Loucy (cell line): ENCODE measurements around the gene PEF1.

Experiments
- H2AFZ ChIP-seq: fragments of 200-600 bp; sonication (generic); 2 replicates; pipeline ENCODE4 v1.6.0; 2016; ENCODE audit warnings: antibody characterized with exemption, mild to moderate bottlenecking, low read length, moderate library complexity
- H3F3A ChIP-seq: fragments of 200-600 bp; 2 replicates; pipeline ENCODE4 v1.6.0; 2016; ENCODE audit warnings: antibody characterized with exemption, low read depth, mild to moderate bottlenecking
- H3K27me3 ChIP-seq: fragments of 200-600 bp; sonication (generic); 2 replicates; pipeline ENCODE4 v1.6.1; 2014; ENCODE audit warnings: low read length, mild to moderate bottlenecking; ENCODE audit not compliant: insufficient read depth, poor library complexity, severe bottlenecking
- H3K36me3 ChIP-seq: fragments of 200-600 bp; sonication (generic); 2 replicates; pipeline ENCODE4 v1.6.1; 2016; ENCODE audit warnings: low read length; ENCODE audit not compliant: insufficient read depth
- H3K4me1 ChIP-seq: fragments of 200-600 bp; sonication (generic); 2 replicates; pipeline ENCODE4 v1.5.1; 2014; ENCODE audit warnings: low read length, mild to moderate bottlenecking; ENCODE audit not compliant: insufficient read depth, poor library complexity, severe bottlenecking
- H3K4me2 ChIP-seq: fragments of 200-600 bp; sonication (generic); 2 replicates; pipeline ENCODE4 v1.6.0; 2014; ENCODE audit warnings: antibody characterized with exemption, low read length, low read depth, mild to moderate bottlenecking; ENCODE audit not compliant: poor library complexity, severe bottlenecking
- H3K4me3 ChIP-seq: fragments of 200-600 bp; sonication (generic); 2 replicates; pipeline ENCODE4 v1.5.1; 2014; ENCODE audit warnings: low read length, mild to moderate bottlenecking, mixed read lengths; ENCODE audit not compliant: poor library complexity, severe bottlenecking
- H3K79me2 ChIP-seq: fragments of 200-600 bp; sonication (generic); 2 replicates; pipeline ENCODE4 v1.6.1; 2014; ENCODE audit warnings: low read length; ENCODE audit not compliant: insufficient read depth
- H3K9ac ChIP-seq: fragments of 200-600 bp; sonication (generic); 2 replicates; pipeline ENCODE4 v1.6.0; 2014; ENCODE audit warnings: mild to moderate bottlenecking, low read depth, low read length, moderate library complexity; ENCODE audit not compliant: poor library complexity, severe bottlenecking
- H3K9me2 ChIP-seq: fragments of 200-600 bp; sonication (generic); replicated peaks from 2 replicates; pipeline ENCODE4 v1.6.1; 2016; ENCODE audit warnings: low read depth, low read length, mixed read lengths
- H3K9me3 ChIP-seq: fragments of 200-600 bp; sonication (generic); 2 replicates; pipeline ENCODE4 v1.6.1; 2014; ENCODE audit warnings: mild to moderate bottlenecking, antibody characterized with exemption, low read length, low read depth; ENCODE audit not compliant: insufficient read depth
- H4K20me1 ChIP-seq: fragments of 200-600 bp; sonication (generic); 2 replicates; pipeline ENCODE4 v1.6.0; 2014; ENCODE audit warnings: antibody characterized with exemption, low read length, mild to moderate bottlenecking; ENCODE audit not compliant: insufficient read depth, poor library complexity, severe bottlenecking
- EZH2phosphoT487 ChIP-seq: fragments of 200-600 bp; IDR thresholded peaks from 2 replicates; pipeline ENCODE4 v1.6.1; 2018; ENCODE audit warnings: antibody characterized with exemption, mild to moderate bottlenecking, moderate library complexity, borderline replicate concordance
- TF ChIP-seq, protein P1 (sequence below): fragments of 200-600 bp; sonication (generic); conservative IDR thresholded peaks from 2 replicates; pipeline ENCODE4 v1.5.1; 2014; ENCODE audit warnings: mild to moderate bottlenecking, antibody characterized with exemption, low read length

PEF1 gene

DNA sequence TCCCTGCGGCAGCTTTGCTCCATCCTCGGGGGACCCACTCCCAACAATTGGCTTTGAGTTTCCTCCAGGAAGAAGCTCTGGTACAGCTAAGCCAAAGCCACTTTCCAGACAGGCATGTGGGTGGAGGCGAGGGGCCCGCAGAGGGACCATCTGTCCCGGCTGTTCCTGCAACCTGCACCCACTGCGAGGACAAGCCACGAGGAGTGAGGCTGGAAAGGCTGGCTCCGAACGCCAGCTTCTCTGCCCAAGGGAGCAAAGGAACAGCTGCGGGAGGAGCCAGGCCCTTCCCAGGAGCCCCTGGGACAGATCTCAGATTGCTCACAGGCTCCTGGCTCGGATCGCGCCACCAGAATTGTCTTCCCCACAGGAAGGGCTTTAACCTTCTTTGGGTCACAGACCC, 28.3 kb upstream of the PEF1 start:
- no peak overlapping the region for H3K4me2 ChIP-seq
- H3K4me1 ChIP-seq = peaks cover 4% of the 10 kb centered on the region
- H4K20me1 ChIP-seq = no peaks in the 10 kb centered on the region
- no peaks in the 10 kb centered on the region for H3K27me3 ChIP-seq
- no peaks in the 10 kb centered on the region for H3K9me2 ChIP-seq
- H3K79me2 ChIP-seq = no peaks in the 10 kb centered on the region
- H3K4me3 ChIP-seq = no peak overlapping the region
- H3F3A ChIP-seq = no peaks in the 10 kb centered on the region
- H3K36me3 ChIP-seq = no peaks in the 10 kb centered on the region
- no peak overlapping the region for H3K9ac ChIP-seq
- H3K9me3 ChIP-seq = no peaks in the 10 kb centered on the region
- H2AFZ ChIP-seq = no peak overlapping the region
- TF ChIP-seq, protein P1, sequence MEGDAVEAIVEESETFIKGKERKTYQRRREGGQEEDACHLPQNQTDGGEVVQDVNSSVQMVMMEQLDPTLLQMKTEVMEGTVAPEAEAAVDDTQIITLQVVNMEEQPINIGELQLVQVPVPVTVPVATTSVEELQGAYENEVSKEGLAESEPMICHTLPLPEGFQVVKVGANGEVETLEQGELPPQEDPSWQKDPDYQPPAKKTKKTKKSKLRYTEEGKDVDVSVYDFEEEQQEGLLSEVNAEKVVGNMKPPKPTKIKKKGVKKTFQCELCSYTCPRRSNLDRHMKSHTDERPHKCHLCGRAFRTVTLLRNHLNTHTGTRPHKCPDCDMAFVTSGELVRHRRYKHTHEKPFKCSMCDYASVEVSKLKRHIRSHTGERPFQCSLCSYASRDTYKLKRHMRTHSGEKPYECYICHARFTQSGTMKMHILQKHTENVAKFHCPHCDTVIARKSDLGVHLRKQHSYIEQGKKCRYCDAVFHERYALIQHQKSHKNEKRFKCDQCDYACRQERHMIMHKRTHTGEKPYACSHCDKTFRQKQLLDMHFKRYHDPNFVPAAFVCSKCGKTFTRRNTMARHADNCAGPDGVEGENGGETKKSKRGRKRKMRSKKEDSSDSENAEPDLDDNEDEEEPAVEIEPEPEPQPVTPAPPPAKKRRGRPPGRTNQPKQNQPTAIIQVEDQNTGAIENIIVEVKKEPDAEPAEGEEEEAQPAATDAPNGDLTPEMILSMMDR = no peak
- no peak for TF ChIP-seq EZH2phosphoT487

DNA sequence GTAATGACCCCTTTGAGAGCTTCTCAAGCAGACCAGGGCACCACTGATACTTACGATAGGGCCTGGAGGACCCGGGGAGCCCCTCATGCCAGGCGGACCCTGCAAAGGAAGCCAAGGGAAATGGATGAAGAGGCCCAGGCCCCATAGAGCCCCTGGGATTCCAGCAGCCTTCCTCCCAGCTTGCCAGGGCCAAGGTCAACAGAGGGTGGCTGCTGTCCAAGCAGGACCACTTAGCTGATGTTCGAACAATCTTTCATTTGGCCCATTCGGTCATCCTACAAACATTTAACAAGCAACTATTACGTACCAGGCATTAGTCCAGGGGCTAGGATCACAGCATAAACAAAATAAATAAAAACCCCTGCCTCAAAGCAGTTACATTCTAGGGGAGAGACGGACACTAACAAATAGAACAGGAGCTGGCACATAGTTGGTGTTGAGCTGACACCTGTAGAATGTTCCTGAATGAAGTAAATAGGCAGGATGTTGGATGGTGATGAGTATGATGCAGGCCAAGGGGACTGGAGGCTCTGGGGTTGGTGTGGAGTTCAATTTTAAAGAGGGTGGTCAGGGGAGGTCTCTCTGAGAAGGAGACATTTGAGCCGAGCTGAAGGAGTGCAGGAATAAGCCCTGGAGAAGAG, 27.0 kb upstream of the PEF1 start:
- Histone ChIP-seq H3K9me3 (no peaks in the 10 kb centered on the region), H3K36me3 (no peaks in the 10 kb centered on the region), H3K4me3 (no peak overlapping the region), H3K27me3 (no peaks in the 10 kb centered on the region), H3F3A (no peaks in the 10 kb centered on the region), H3K9me2 (no peaks in the 10 kb centered on the region), H3K4me2 (no peak overlapping the region), H3K4me1 (peaks cover 4% of the 10 kb centered on the region), H3K79me2 (no peaks in the 10 kb centered on the region), H3K9ac (no peak overlapping the region), H4K20me1 (no peaks in the 10 kb centered on the region), H2AFZ (no peak overlapping the region)
- no peak for TF ChIP-seq EZH2phosphoT487
- TF ChIP-seq, protein P1 = no peak

DNA sequence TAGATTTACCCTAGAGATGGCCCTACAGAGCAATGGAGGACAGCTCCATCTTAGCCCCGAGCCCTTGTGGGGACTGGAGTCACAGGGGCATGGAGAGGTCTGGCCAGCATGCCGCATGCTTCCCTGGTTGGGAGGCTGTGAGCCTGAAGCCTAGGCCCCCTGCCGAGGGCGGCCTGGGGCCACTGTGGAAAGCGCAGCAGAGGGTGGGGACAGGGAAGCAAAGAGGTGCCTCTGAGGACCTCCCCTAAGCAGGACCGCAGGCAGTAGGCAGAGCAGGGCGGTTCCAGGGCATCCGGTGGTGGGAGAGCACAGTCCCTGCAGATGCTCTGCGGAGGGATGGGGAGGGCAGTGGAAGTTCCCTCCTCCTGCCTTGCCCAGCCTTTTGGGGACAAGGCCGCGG, 26.5 kb upstream of the PEF1 start:
- no peaks in the 10 kb centered on the region for H3F3A ChIP-seq
- no peaks in the 10 kb centered on the region for H3K79me2 ChIP-seq
- H2AFZ ChIP-seq = no peak overlapping the region
- H3K4me1 ChIP-seq = peaks cover 4% of the 10 kb centered on the region
- no peaks in the 10 kb centered on the region for H3K9me2 ChIP-seq
- TF ChIP-seq, protein P1 = no peak
- TF ChIP-seq EZH2phosphoT487 = no peak
- no peak overlapping the region for H3K9ac ChIP-seq
- H3K27me3 ChIP-seq = no peaks in the 10 kb centered on the region
- no peaks in the 10 kb centered on the region for H4K20me1 ChIP-seq
- no peak overlapping the region for H3K4me2 ChIP-seq
- H3K36me3 ChIP-seq = no peaks in the 10 kb centered on the region
- no peaks in the 10 kb centered on the region for H3K9me3 ChIP-seq
- H3K4me3 ChIP-seq = no peak overlapping the region
